Osteocyte (in vitro differentiated cells): ENCODE results near the gene ARID3C. TPM values are rescaled to one million over a fixed set of nuclear protein-coding genes. Genes with fewer than 3 reads are reported as not detected.

Source experiments
- DNase-seq: peaks from one replicate; pipeline ENCODE4 v3.0.0; 2021; ENCODE audit warnings: mixed read lengths; ENCODE audit not compliant: unreplicated experiment; ENCODE audit errors: extremely low spot score
- H3K27ac Mint-ChIP-seq: one replicate; pipeline ENCODE4 v1.8.0; 2021; ENCODE audit warnings: mild to moderate bottlenecking, mixed read lengths; ENCODE audit not compliant: unreplicated experiment
- H3K27me3 Mint-ChIP-seq: one replicate; pipeline ENCODE4 v1.8.0; 2021; ENCODE audit warnings: mixed read lengths; ENCODE audit not compliant: unreplicated experiment
- H3K36me3 Mint-ChIP-seq: one replicate; pipeline ENCODE4 v1.8.0; 2021; ENCODE audit warnings: mixed read lengths; ENCODE audit not compliant: unreplicated experiment
- H3K4me1 Mint-ChIP-seq: one replicate; pipeline ENCODE4 v1.8.0; 2021; ENCODE audit warnings: mixed read lengths; ENCODE audit not compliant: unreplicated experiment
- H3K4me3 Mint-ChIP-seq: one replicate; pipeline ENCODE4 v1.8.0; 2021; ENCODE audit warnings: mild to moderate bottlenecking, moderate library complexity, mixed read lengths; ENCODE audit not compliant: unreplicated experiment
- H3K9me3 Mint-ChIP-seq: one replicate; pipeline ENCODE4 v1.8.0; 2021; ENCODE audit warnings: mixed read lengths; ENCODE audit not compliant: unreplicated experiment
- long read RNA-seq: library from polyadenylated mRNA; unstranded; transcript quantifications from one replicate; pipeline ENCODE4 v2.0.0, GENCODE V29; 2021
- total RNA-seq: library from RNA; stranded (reverse); gene quantifications from 2 replicates; pipeline ENCODE4 v1.2.1, GENCODE V29; 2021
- TF ChIP-seq, protein P1 (sequence below): fragments of 200-600 bp; sonication (generic); IDR thresholded peaks from 2 replicates; pipeline ENCODE4 v1.5.0; 2021; ENCODE audit warnings: antibody characterized with exemption, mild to moderate bottlenecking, moderate library complexity

Gene ARID3C, protein sequence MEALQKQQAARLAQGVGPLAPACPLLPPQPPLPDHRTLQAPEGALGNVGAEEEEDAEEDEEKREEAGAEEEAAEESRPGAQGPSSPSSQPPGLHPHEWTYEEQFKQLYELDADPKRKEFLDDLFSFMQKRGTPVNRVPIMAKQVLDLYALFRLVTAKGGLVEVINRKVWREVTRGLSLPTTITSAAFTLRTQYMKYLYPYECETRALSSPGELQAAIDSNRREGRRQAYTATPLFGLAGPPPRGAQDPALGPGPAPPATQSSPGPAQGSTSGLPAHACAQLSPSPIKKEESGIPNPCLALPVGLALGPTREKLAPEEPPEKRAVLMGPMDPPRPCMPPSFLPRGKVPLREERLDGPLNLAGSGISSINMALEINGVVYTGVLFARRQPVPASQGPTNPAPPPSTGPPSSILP
- not detected in 2 replicates for total RNA-seq
- long read RNA-seq: 0 reads

DNA sequence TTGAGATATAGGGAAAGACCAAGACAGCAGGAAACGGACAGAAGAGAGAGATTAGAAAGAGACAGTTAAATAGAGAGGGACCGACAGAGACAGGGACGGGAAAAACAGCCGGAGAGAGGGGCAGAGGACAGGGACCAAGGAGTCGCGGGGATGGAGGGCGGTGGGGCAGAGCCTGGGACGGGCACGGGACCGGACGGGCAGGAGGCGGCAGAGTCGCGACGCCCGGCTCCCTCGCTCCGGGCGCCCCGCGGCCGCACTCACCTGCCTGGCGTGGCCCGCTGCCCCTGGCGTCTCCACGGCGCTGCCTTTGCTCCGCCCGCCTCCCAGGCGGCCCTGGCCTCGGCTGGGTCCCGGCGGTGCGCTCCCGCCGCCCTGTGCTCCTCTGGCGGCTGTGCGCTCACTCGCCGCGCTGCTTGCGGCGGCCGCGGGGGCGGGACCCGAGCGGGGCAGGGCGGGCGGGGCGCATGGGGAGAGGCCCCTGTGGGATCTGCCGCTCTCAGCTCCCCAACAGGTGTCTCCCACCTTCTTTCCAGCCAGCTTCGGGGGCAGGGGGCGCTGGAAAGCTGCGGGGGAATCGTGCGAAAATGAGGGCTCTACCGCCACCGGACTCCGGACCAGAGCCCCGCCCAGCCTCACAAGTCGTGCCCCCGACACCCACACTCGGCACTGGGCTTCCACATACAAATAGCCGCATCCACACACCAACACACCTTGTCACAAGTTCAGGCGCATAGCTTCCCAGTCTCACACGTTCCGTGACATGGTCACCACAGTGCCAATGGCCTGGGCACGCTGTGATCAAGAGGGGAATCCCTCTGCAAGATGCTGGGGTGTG is at the start of gene ARID3C:
Gene ARID3C (minus strand): TSS at position 411 of the 835 bp plus-strand sequence. CDS start 1,052 bp downstream, outside the sequence.
- no peak for DNase-seq
- Mint-ChIP-seq H3K4me1 (peaks cover 12% of the 10 kb centered on the region), H3K27me3 (peaks cover 66% of the 10 kb centered on the region), H3K27ac (no peak within 1 kb of the TSS), H3K4me3 (peak within 1 kb of the TSS; percentile 75), H3K36me3 (no peaks in the 10 kb centered on the region), H3K9me3 (no peaks in the 10 kb centered on the region)
- TF ChIP-seq, protein P1, sequence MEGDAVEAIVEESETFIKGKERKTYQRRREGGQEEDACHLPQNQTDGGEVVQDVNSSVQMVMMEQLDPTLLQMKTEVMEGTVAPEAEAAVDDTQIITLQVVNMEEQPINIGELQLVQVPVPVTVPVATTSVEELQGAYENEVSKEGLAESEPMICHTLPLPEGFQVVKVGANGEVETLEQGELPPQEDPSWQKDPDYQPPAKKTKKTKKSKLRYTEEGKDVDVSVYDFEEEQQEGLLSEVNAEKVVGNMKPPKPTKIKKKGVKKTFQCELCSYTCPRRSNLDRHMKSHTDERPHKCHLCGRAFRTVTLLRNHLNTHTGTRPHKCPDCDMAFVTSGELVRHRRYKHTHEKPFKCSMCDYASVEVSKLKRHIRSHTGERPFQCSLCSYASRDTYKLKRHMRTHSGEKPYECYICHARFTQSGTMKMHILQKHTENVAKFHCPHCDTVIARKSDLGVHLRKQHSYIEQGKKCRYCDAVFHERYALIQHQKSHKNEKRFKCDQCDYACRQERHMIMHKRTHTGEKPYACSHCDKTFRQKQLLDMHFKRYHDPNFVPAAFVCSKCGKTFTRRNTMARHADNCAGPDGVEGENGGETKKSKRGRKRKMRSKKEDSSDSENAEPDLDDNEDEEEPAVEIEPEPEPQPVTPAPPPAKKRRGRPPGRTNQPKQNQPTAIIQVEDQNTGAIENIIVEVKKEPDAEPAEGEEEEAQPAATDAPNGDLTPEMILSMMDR: no peak

DNA sequence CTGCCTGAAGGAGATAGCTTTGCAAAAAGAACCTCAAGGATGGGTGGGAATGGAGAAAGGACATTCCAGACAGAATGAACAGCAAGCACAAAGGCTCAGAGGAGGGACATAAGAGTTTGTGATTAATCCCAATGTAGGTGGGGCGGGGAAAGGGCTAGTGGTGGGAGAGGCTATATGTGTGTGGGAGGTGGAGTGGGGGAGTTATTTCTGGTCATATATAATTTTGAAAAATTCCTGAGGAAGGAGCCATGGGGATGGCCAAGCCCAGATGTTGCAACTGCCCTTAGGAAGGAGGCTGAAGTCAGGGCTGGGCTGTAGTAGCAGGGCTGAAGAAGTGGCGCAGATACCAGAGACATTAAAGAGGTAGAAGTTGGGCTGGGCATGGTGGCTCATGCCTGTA is 47.0 kb upstream of the ARID3C start:
- Mint-ChIP-seq H3K4me1 (no peaks in the 10 kb centered on the region), H3K4me3 (no peak overlapping the region), H3K27ac (no peak overlapping the region), H3K9me3 (no peaks in the 10 kb centered on the region), H3K27me3 (no peaks in the 10 kb centered on the region), H3K36me3 (no peaks in the 10 kb centered on the region)
- TF ChIP-seq, protein P1: no peak
- DNase-seq: no peak

DNA sequence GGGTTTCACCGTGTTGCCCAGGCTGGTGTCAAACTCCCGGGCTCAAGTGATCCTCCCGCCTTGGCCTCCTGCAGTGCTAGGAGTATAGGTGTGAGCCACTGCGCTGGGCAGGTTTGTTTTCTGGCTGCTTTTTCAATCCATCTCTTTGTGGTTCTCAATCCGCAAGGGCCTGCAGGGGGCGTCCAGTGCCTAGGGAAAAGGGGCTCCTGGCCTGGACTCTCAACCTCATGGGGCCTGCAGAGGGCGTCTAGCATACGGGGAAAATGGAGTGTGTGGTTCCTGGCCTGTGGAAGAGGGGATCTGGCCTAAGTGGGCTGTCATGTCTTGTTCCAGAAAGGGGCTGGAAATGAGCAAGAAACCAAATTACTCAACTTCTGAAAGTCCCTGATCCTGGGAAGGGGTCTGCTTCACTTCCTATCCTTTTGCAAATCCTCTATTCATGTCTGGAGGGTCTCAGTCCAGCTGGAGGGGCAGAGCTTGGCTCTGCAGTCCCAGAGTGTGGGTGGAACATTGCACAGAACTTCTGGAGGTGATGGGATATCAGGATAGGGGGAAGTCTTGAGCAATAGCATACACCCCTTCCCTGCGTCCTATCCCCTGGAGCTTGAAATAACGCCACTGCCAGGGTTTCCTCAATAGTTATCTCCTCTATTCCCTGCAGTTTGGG is 46.3 kb upstream of the ARID3C start:
- H3K27ac Mint-ChIP-seq: no peak overlapping the region

DNA sequence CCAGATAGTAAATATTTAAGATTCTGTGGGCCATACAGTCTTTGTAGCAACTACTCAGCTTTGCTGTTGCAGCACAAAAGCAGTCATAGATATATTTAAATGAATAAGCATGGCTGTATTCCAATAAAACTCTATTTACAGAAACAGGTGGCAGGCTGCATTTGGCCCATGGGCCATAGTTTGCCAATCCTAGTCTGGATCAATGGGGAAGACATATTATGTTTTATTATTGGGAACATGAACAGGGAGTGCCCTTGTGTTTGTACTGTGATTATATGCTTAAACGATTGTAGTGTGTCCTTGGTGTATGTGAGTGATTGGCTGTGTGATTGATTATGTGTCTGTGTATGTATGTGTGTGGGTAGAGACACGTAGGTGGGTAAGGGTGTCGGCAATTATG is 45.6 kb upstream of the ARID3C start:
- Mint-ChIP-seq H3K4me3 (no peak overlapping the region), H3K36me3 (no peaks in the 10 kb centered on the region), H3K27me3 (no peaks in the 10 kb centered on the region), H3K27ac (no peak overlapping the region), H3K9me3 (no peaks in the 10 kb centered on the region), H3K4me1 (no peaks in the 10 kb centered on the region)
- TF ChIP-seq, protein P1: no peak
- DNase-seq: no peak

More for the DNA sequence above, 46.3 kb upstream of the ARID3C start:
- no peak for DNase-seq
- TF ChIP-seq, protein P1: peak; percentile 66
- H3K4me1 Mint-ChIP-seq: no peaks in the 10 kb centered on the region
- no peaks in the 10 kb centered on the region for H3K36me3 Mint-ChIP-seq
- no peaks in the 10 kb centered on the region for H3K27me3 Mint-ChIP-seq
- no peaks in the 10 kb centered on the region for H3K9me3 Mint-ChIP-seq
- no peak overlapping the region for H3K4me3 Mint-ChIP-seq
